GM12878 (cell line): Measurements from ENCODE around the gene MRPL28. TPM values are rescaled to one million over a fixed set of nuclear protein-coding genes. Genes with fewer than 3 reads are reported as not detected.

Experiments used
- ATAC-seq: fragments of 200-7000 bp; cut with Tn5 transposase; 3 replicates; pipeline ENCODE4 v1.9.1; 2020; ENCODE audit warnings: mild to moderate bottlenecking, moderate library complexity
- BruUV-seq: library from RNA; stranded (reverse); fragments of 400-500 nt; replicated peaks from 2 replicates; lab custom pipeline; 2021; lab: Mats Ljungman, UMichigan
- CTCF ChIA-PET: fragments of 300-600 bp; sonication (Branson Sonifier 250); formaldehyde crosslinking; extraction: SDS; loops from one replicate; lab custom pipeline; 2021; ENCODE audit warnings: inconsistent platforms; lab: Yijun Ruan, JAX
- POLR2A ChIA-PET: fragments of 350-600 bp; formaldehyde crosslinking; extraction: SDS; loops from one replicate; lab custom pipeline; 2021; ENCODE audit warnings: inconsistent platforms; lab: Charles Lee
- RAD21 ChIA-PET: fragments of 300-600 bp; sonication (Branson Sonifier 250); formaldehyde crosslinking; loops from one replicate; lab custom pipeline; 2023; ENCODE audit warnings: antibody characterized with exemption; ENCODE audit not compliant: unreplicated experiment; lab: Charles Lee
- SMC1A ChIA-PET: fragments of 300-600 bp; sonication (Branson Sonifier 250); formaldehyde crosslinking; loops from one replicate; lab custom pipeline; 2023; ENCODE audit not compliant: unreplicated experiment, uncharacterized antibody; lab: Charles Lee
- DNase-seq: peaks from one replicate; pipeline ENCODE4 v3.0.0-alpha.2; 2011; ENCODE audit warnings: low read depth, low spot score
- FAIRE-seq: peaks from 3 replicates; lab custom pipeline; 2011; peaks lifted over from hg19 to GRCh38; lab: Jason Lieb, UNC
- H2AFZ ChIP-seq: 2 replicates; pipeline ENCODE4 v1.6.0; 2011; ENCODE audit warnings: low read depth, low read length, control low read depth; ENCODE audit not compliant: control insufficient read depth
- H3K27ac ChIP-seq: 2 replicates; pipeline ENCODE4 v1.5.1; 2011; ENCODE audit warnings: control low read depth; ENCODE audit not compliant: control insufficient read depth, insufficient read depth
- H3K27me3 ChIP-seq, 2 experiments: replicated peaks in 1 of 2; 2 replicates each; pipeline versions ENCODE4 v1.6.0 to v1.6.1; 2011; ENCODE audit warnings: low read length in 1 of 2; ENCODE audit not compliant: control insufficient read depth in 2 of 2, insufficient read depth in 2 of 2
- H3K36me3 ChIP-seq, 2 experiments: 2 replicates each; pipeline ENCODE4 v1.5.1; 2011; ENCODE audit warnings: low read length in 1 of 2; ENCODE audit not compliant: control insufficient read depth in 2 of 2, insufficient read depth in 2 of 2
- H3K4me1 ChIP-seq: 2 replicates; pipeline ENCODE4 v1.6.1; 2011; ENCODE audit warnings: mild to moderate bottlenecking, low read length, moderate library complexity, mixed read lengths; ENCODE audit not compliant: control insufficient read depth, insufficient read depth
- H3K4me2 ChIP-seq: 2 replicates; pipeline ENCODE4 v1.6.0; 2011; ENCODE audit warnings: control low read depth; ENCODE audit not compliant: control insufficient read depth, insufficient read depth
- H3K4me3 ChIP-seq: fragments of 200-600 bp; sonication (generic); 2 replicates; pipeline ENCODE4 v1.5.1; 2016
- H3K79me2 ChIP-seq: 2 replicates; pipeline ENCODE4 v1.6.0; 2011; ENCODE audit warnings: low read length; ENCODE audit not compliant: control insufficient read depth, insufficient read depth
- H3K9ac ChIP-seq: 2 replicates; pipeline ENCODE4 v1.8.0; 2011; ENCODE audit warnings: low read length, control low read depth, mixed read lengths; ENCODE audit not compliant: control insufficient read depth, insufficient read depth
- H3K9me3 ChIP-seq: replicated peaks from 3 replicates; pipeline ENCODE4 v1.5.1; 2011; ENCODE audit warnings: mild to moderate bottlenecking, low read length; ENCODE audit not compliant: control insufficient read depth, insufficient read depth
- H4K20me1 ChIP-seq: 2 replicates; pipeline ENCODE4 v1.6.0; 2011; ENCODE audit not compliant: control insufficient read depth, insufficient read depth
- ATF7 ChIP-seq: fragments of 450-650 bp; IDR thresholded peaks from 2 replicates; pipeline ENCODE4 v1.6.1; 2016; ENCODE audit warnings: low read depth, mild to moderate bottlenecking
- BCL11A ChIP-seq: IDR thresholded peaks from 2 replicates; pipeline ENCODE4 v1.6.1; 2011; ENCODE audit warnings: low read depth, low read length
- CBFB ChIP-seq: IDR thresholded peaks from 2 replicates; pipeline ENCODE4 v1.6.1; 2016; ENCODE audit warnings: antibody characterized with exemption, low read depth
- E2F8 ChIP-seq: fragments of 450-650 bp; IDR thresholded peaks from 2 replicates; pipeline ENCODE4 v1.6.1; 2018; ENCODE audit warnings: mild to moderate bottlenecking, low read depth, moderate library complexity; ENCODE audit not compliant: partially characterized antibody
- EZH2 ChIP-seq: IDR thresholded peaks from 2 replicates; pipeline ENCODE4 v1.6.1; 2012; ENCODE audit warnings: low read depth, mild to moderate bottlenecking, control low read depth, inconsistent platforms, low read length, borderline replicate concordance; ENCODE audit not compliant: control insufficient read depth
- IKZF1 ChIP-seq: fragments of 450-650 bp; conservative IDR thresholded peaks from 2 replicates; pipeline ENCODE4 v1.6.1; 2017; ENCODE audit warnings: antibody characterized with exemption, mild to moderate bottlenecking
- MEF2B ChIP-seq: fragments of 450-650 bp; IDR thresholded peaks from 2 replicates; pipeline ENCODE4 v1.6.1; 2018; ENCODE audit warnings: mild to moderate bottlenecking, moderate library complexity; ENCODE audit not compliant: partially characterized antibody, poor library complexity, severe bottlenecking
- MTA3 ChIP-seq: IDR thresholded peaks from 2 replicates; pipeline ENCODE4 v1.6.1; 2012; ENCODE audit warnings: low read length, inconsistent platforms, borderline replicate concordance
- PKNOX1 ChIP-seq: fragments of 450-650 bp; IDR thresholded peaks from 2 replicates; pipeline ENCODE4 v1.6.1; 2016; ENCODE audit warnings: mild to moderate bottlenecking
- RCOR1 ChIP-seq: conservative IDR thresholded peaks from 2 replicates; pipeline ENCODE4 v1.6.1; 2012; ENCODE audit warnings: low read depth, low read length, improper control_type of control experiment
- SIX5 ChIP-seq: IDR thresholded peaks from 2 replicates; pipeline ENCODE4 v1.6.1; 2011; ENCODE audit warnings: mild to moderate bottlenecking, low read depth, low read length, moderate library complexity; ENCODE audit not compliant: severe bottlenecking
- SMAD1 ChIP-seq: fragments of 450-650 bp; IDR thresholded peaks from 2 replicates; pipeline ENCODE4 v1.6.1; 2018; ENCODE audit warnings: mild to moderate bottlenecking, low read depth; ENCODE audit not compliant: partially characterized antibody
- SPI1 ChIP-seq: IDR thresholded peaks from 2 replicates; pipeline ENCODE4 v1.6.1; 2011; ENCODE audit warnings: low read depth, mild to moderate bottlenecking, low read length, moderate library complexity, borderline replicate concordance; ENCODE audit not compliant: insufficient read depth
- TCF12 ChIP-seq: IDR thresholded peaks from 2 replicates; pipeline ENCODE4 v1.6.1; 2011; ENCODE audit warnings: low read depth, mild to moderate bottlenecking, low read length
- WGBS: methylation state at CpG from one replicate; pipeline ENCODE4 v1.1.6; 2016; ENCODE audit warnings: low lambda C conversion rate; ENCODE audit not compliant: insufficient replicate concordance, insufficient coverage; ENCODE audit errors: missing lambda C conversion rate; 5-methylcytosine and 5-hydroxymethylcytosine counted together
- in situ Hi-C: fragments of 300-500 bp; cut with MboI; formaldehyde crosslinking; loops from 9 replicates; pipeline ENCODE4 v1.14.3; 2018; ENCODE audit warnings: mixed read lengths
- intact Hi-C: fragments of 100-400 bp; cut with micrococcal nuclease; formaldehyde crosslinking; loops from one replicate; pipeline ENCODE4 v1.14.2; 2022; ENCODE audit not compliant: unreplicated experiment
- polyA plus RNA-seq, 11 experiments: library from polyadenylated mRNA; depleted of rRNA in 4 of 11; unstranded in 6 of 11; stranded (reverse) in 5 of 11; fragments of >200 nt; fragmentation: Nextera tagmentation in 4 of 11; fragmentation: Illumina TruSeq in 1 of 11; extraction: Ambion mirVana in 4 of 11; extraction: Trizol in 1 of 11; gene quantifications; 1 replicate in 1 of 11; 2 replicates in 10 of 11; pipeline versions ENCODE4 v1.2.1 to v1.2.3, GENCODE V29; 2011 to 2016; ENCODE audit warnings: inconsistent platforms in 2 of 11, missing spikeins in 2 of 11, low read depth in 1 of 11
- total RNA-seq, 4 experiments: library from RNA; depleted of rRNA in 3 of 4; stranded (reverse); fragments of >200 nt in 3 of 4; fragmentation: Illumina TruSeq in 1 of 4; extraction: Trizol in 1 of 4; gene quantifications; 2 replicates each; pipeline versions ENCODE4 v1.2.1 to v1.2.3, GENCODE V29; 2013 to 2021

MRPL28 gene
- total and polyA plus RNA-seq, 10 of the 15 experiments (the other 5 are each of a cell fraction or from before 2014, with no cell fraction given) = 1.6 to 185 (median 110) TPM

- no peak for TF ChIP-seq E2F8
These were observed 29.8 kb upstream of the MRPL28 start (continued) for GRCh38 chr16:400061-400591.

- no peak overlapping the region for H3K9ac ChIP-seq
- BruUV-seq = no TSS peak
- POLR2A ChIA-PET = interaction anchor here (1.3 to 2.5 kb wide), 2 partner anchors 17 to 127 kb away, joined by 4 to 9 read pairs; no protein-coding TSS in a partner anchor
- TF ChIP-seq MEF2B (no peak), SMAD1 (no peak), TCF12 (no peak), IKZF1 (no peak), EZH2 (no peak), CBFB (no peak), BCL11A (no peak), PKNOX1 (no peak), SPI1 (no peak), E2F8 (no peak), MTA3 (no peak), ATF7 (no peak), SIX5 (no peak), RCOR1 (no peak)
These were observed 29.1 kb upstream of the MRPL28 start for GRCh38 chr16:399340-400019.

More at GRCh38 chr16:399340-400019, 29.1 kb upstream of the MRPL28 start:
- Histone ChIP-seq H3K27ac (no peak overlapping the region), H3K4me3 (no peak overlapping the region), H3K36me3 (no peaks in the 10 kb centered on the region), H3K4me2 (no peak overlapping the region), H3K4me1 (peaks cover 11% of the 10 kb centered on the region; the same call in 1 of the 2 replicates), H3K79me2 (peaks cover 2% of the 10 kb centered on the region; the same call in 1 of the 2 replicates), H3K9me3 (no peaks in the 10 kb centered on the region), H3K27me3 (no peaks in the 10 kb centered on the region), H4K20me1 (no peaks in the 10 kb centered on the region), H2AFZ (no peak overlapping the region)
- RAD21 ChIA-PET = no interaction called here
- SMC1A ChIA-PET = interaction anchor here (0.9 kb wide), 1 partner anchor 50 kb away, joined by 3 read pairs; no protein-coding TSS in a partner anchor
- DNase-seq = no peak
- in situ Hi-C loops = loop anchor here (10.0 kb wide), 1 partner anchor 265 kb away; the partner anchor contains the start of gene RHOT2
- ATAC-seq = no peak
- 91% methylated on average over 22 of the region's 22 CpGs for WGBS
- CTCF ChIA-PET = no interaction called here
- no peak for FAIRE-seq
- intact Hi-C loops = loop anchor here (10.0 kb wide), 2 partner anchors 95 to 265 kb away; partner anchors contain the start of gene RHOT2
